ENCODE results near the gene TRAF7. TPM values are rescaled to one million over a fixed set of nuclear protein-coding genes. Genes with fewer than 3 reads are reported as not detected.

The TRAF7 gene
- total RNA-seq, 1 donor from 2014 or later: 66.1 TPM

GRCh38 chr16:2165861-2166260 lies 10.3 kb downstream of the TRAF7 start:
- no peak for DNase-seq (ENCODE audit: low read depth)

- no peak for DNase-seq (ENCODE audit: low read depth)
Measured at GRCh38 chr16:2166263-2167067, 10.9 kb downstream of the TRAF7 start.

GRCh38 chr16:2167068-2167638 lies 11.6 kb downstream of the TRAF7 start:
- DNase-seq (ENCODE audit: low read depth): no peak

- no peak for DNase-seq (ENCODE audit: low read depth)
Measured at GRCh38 chr16:2170080-2170479, 14.5 kb downstream of the TRAF7 start.

- no peak for DNase-seq (ENCODE audit: low read depth)
Measured at GRCh38 chr16:2170587-2171435, 15.2 kb downstream of the TRAF7 start.

- no peak for DNase-seq (ENCODE audit: low read depth)
Measured at GRCh38 chr16:2171601-2172178, 16.1 kb downstream of the TRAF7 start.

GRCh38 chr16:2172688-2173335 lies 17.2 kb downstream of the TRAF7 start:
- no peak for DNase-seq (ENCODE audit: low read depth)

- no peak for DNase-seq (ENCODE audit: low read depth)
Measured at GRCh38 chr16:2173366-2173765, 17.8 kb downstream of the TRAF7 start.

GRCh38 chr16:2173916-2174315 lies 18.3 kb downstream of the TRAF7 start:
- DNase-seq (ENCODE audit: low read depth): no peak

- DNase-seq (ENCODE audit: low read depth): no peak
Measured at GRCh38 chr16:2174396-2175131, 19.0 kb downstream of the TRAF7 start.

- no peak for DNase-seq (ENCODE audit: low read depth)
Measured at GRCh38 chr16:2175454-2175853, 19.9 kb downstream of the TRAF7 start.

- DNase-seq (ENCODE audit: low read depth): no peak
Measured at GRCh38 chr16:2176047-2176446, 20.5 kb downstream of the TRAF7 start.

- no peak for DNase-seq (ENCODE audit: low read depth)
Measured at GRCh38 chr16:2177101-2177500, 21.5 kb downstream of the TRAF7 start.

GRCh38 chr16:2177561-2177960 lies 22.0 kb downstream of the TRAF7 start:
- no peak for DNase-seq (ENCODE audit: low read depth)

GRCh38 chr16:2178321-2179106 lies 22.9 kb downstream of the TRAF7 start:
- DNase-seq (ENCODE audit: low read depth): no peak

GRCh38 chr16:2179107-2179501 lies 23.5 kb downstream of the TRAF7 start:
- DNase-seq (ENCODE audit: low read depth): no peak

- no peak for DNase-seq (ENCODE audit: low read depth)
Measured at GRCh38 chr16:2179576-2179975, 24.0 kb downstream of the TRAF7 start.

- DNase-seq (ENCODE audit: low read depth): no peak
Measured at GRCh38 chr16:2180461-2180860, 24.9 kb downstream of the TRAF7 start.

GRCh38 chr16:2180962-2181923 lies 25.7 kb downstream of the TRAF7 start:
- no peak for DNase-seq (ENCODE audit: low read depth)

All from renal cortical epithelial cell (primary cell).